Measurements from ENCODE around the gene PARVA.

The PARVA gene

DNA sequence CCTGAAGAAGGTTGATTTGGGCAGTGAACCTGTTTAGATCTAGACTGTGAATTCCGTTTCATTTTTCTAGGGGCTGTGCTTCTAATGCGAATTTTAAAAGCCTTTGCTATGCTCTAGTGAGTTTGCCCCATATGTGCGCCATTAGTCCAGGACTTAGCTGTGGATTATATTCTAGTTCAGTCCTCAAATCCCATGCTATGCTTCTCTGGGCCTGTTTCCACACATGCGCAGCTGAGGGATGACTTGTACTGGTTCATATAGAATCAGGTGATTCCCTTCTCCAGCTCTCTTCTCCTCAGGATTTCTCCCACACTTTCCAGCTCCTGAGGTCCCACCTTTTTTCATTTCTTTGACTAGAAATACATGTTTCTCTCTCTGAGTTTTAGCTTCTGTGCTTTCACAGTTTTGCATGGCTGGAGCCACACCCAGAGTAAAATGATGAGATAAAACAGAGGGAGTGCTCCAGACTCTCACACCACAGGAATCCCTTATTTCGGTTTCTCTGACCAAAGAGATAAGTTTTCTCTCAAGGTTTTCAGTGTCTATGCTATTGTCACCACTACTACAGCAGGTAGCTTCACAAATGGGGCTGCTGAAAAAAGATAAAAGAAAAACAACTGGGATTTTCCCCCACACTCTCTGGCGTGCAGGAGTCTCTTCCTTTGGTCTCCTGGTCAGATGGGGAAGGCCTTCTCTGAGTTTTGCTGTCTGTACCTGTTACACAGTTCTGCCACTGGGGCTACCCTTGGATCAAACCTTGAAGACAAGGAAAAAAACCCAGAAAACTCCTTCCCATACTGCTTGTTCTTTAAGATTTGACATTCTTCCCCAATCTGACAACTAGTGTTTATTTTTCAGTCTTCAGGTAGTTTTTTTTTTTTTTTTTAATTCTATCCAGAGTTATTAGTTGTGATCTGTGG lies 200.6 kb downstream of the PARVA start:
- TF ChIP-seq, protein P1, sequence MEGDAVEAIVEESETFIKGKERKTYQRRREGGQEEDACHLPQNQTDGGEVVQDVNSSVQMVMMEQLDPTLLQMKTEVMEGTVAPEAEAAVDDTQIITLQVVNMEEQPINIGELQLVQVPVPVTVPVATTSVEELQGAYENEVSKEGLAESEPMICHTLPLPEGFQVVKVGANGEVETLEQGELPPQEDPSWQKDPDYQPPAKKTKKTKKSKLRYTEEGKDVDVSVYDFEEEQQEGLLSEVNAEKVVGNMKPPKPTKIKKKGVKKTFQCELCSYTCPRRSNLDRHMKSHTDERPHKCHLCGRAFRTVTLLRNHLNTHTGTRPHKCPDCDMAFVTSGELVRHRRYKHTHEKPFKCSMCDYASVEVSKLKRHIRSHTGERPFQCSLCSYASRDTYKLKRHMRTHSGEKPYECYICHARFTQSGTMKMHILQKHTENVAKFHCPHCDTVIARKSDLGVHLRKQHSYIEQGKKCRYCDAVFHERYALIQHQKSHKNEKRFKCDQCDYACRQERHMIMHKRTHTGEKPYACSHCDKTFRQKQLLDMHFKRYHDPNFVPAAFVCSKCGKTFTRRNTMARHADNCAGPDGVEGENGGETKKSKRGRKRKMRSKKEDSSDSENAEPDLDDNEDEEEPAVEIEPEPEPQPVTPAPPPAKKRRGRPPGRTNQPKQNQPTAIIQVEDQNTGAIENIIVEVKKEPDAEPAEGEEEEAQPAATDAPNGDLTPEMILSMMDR (IDR thresholded peaks at IDR 0.05), result no peak

DNA sequence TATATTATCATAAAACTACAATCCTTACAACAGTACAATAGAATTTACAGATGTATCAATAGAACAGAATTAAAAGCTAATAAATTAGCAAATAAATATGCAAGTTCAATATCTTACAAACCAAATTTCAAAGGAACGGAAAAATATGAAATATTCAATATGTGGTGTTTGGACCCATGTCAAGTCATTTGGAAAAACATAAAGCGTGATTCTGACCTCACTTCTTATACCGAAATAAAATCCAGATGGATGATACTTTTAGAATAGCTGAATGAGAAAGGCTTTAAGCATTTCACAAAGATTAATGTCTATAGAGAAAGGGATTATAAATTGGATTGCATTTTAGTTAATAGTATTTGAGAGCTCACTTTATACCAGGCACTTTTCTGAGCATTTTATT lies 204.0 kb downstream of the PARVA start:
- TF ChIP-seq, protein P1 (IDR thresholded peaks at IDR 0.05), result no peak

DNA sequence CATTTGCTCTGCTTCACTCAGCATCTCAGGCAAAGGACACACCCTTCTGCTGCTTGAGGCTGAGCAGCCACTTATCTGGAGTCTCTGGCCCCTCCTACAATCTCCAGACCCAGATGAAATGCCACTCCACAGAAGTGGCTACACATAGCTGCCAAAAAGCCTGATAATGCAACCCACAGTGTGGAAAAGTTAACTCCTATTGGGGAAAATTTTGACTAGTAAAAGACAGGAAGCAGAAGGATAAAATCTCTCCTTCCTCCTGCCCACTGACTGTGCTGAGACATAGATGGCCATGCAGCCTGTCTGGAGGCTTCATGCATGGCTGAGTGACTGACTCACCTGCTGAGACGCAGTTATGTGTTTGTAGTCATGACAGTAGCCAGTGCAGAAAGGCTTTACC lies 204.6 kb downstream of the PARVA start:
- TF ChIP-seq, protein P1 (IDR thresholded peaks at IDR 0.05), result no peak
